IPS-NIHi7 (cell line): ENCODE results near the gene RELA.

Source experiments
- DNase-seq: peaks from one replicate; pipeline ENCODE4 v3.0.0; 2012; ENCODE audit warnings: mixed read lengths; ENCODE audit errors: extremely low spot score

RELA gene

GRCh38 chr11:65615229-65615949 lies 47.3 kb downstream of the RELA start, which contains the start of gene PCNX3:
Gene PCNX3, plus strand, starts transcription at chr11:65615776. Its CDS starts 536 bp downstream, at chr11:65616312.
- DNase-seq = peak; percentile 100

GRCh38 chr11:65613091-65613928 lies 49.4 kb downstream of the RELA start:
- no peak for DNase-seq

GRCh38 chr11:65612691-65613090 lies 50.0 kb downstream of the RELA start:
- DNase-seq = no peak

- DNase-seq = no peak
Measured at GRCh38 chr11:65611758-65612603, 50.7 kb downstream of the RELA start.

- no peak for DNase-seq
Measured at GRCh38 chr11:65611028-65611757, 51.5 kb downstream of the RELA start.

- no peak for DNase-seq
Measured at GRCh38 chr11:65610404-65610803, 52.3 kb downstream of the RELA start.

- DNase-seq = no peak
Measured at GRCh38 chr11:65609665-65610064, 53.1 kb downstream of the RELA start.

GRCh38 chr11:65609229-65609628 lies 53.5 kb downstream of the RELA start:
- DNase-seq = no peak

- DNase-seq = no peak
Measured at GRCh38 chr11:65607614-65608426, 54.9 kb downstream of the RELA start.

GRCh38 chr11:65606876-65607613 lies 55.7 kb downstream of the RELA start:
- DNase-seq = peak; percentile 99

GRCh38 chr11:65604258-65604657 lies 58.5 kb downstream of the RELA start:
- DNase-seq = no peak
